H1 (cell line): Measurements from ENCODE around the gene CRTC2.

Experiments
- CREB1 ChIP-seq: IDR thresholded peaks from 2 replicates; pipeline ENCODE4 v1.6.1; 2012; ENCODE audit warnings: inconsistent platforms
- JUND ChIP-seq: IDR thresholded peaks from 2 replicates; pipeline ENCODE4 v1.6.1; 2011; ENCODE audit warnings: mild to moderate bottlenecking, improper control_type of control experiment, low read length
- POLR2A ChIP-seq, 2 experiments: IDR thresholded peaks; 1 replicate in 1 of 2; 2 replicates in 1 of 2; pipeline ENCODE4 v1.6.1; 2011; ENCODE audit warnings: low read depth in 2 of 2, low read length in 2 of 2, mild to moderate bottlenecking in 2 of 2; ENCODE audit errors: control extremely low read depth in 1 of 2
- POLR2AphosphoS5 ChIP-seq: IDR thresholded peaks from 2 replicates; pipeline ENCODE4 v1.6.1; 2011; ENCODE audit warnings: low read depth, low read length
- POU5F1 ChIP-seq: IDR thresholded peaks from 2 replicates; pipeline ENCODE4 v1.6.1; 2011; ENCODE audit warnings: low read depth, mild to moderate bottlenecking, low read length, moderate library complexity
- SIN3A ChIP-seq, 2 experiments: IDR thresholded peaks in 1 of 2; conservative IDR thresholded peaks in 1 of 2; 2 replicates each; pipeline ENCODE4 v1.6.1; 2011 to 2012; ENCODE audit warnings: low read length in 2 of 2, improper control_type of control experiment in 1 of 2, low read depth in 1 of 2, mild to moderate bottlenecking in 1 of 2
- SUZ12 ChIP-seq: fragments of 200-600 bp; sonication (generic); IDR thresholded peaks from 2 replicates; pipeline ENCODE4 v1.6.1; 2012; ENCODE audit warnings: mild to moderate bottlenecking, inconsistent platforms, low read length, moderate library complexity, mixed read lengths

- no peak for TF ChIP-seq POLR2A (IDR thresholded peaks at IDR 0.05; ENCODE audit: control extremely low read depth in 1 of 2, low read depth in 2 of 2, low read length in 2 of 2)
- no peak for TF ChIP-seq SUZ12
- TF ChIP-seq JUND, result no peak
- TF ChIP-seq POLR2AphosphoS5, result no peak
- TF ChIP-seq POU5F1, result no peak
- TF ChIP-seq CREB1, result no peak
- TF ChIP-seq SIN3A (conservative IDR thresholded peaks at IDR 0.05 in 1 of 2, IDR thresholded peaks at IDR 0.05 in 1 of 2; ENCODE audit: low read depth in 1 of 2, low read length in 2 of 2), result no peak
These were observed 499 bp upstream of the CRTC2 start for GRCh38 chr1:153958961-153959260.
